ENCODE results near the gene TBC1D20.

DNA sequence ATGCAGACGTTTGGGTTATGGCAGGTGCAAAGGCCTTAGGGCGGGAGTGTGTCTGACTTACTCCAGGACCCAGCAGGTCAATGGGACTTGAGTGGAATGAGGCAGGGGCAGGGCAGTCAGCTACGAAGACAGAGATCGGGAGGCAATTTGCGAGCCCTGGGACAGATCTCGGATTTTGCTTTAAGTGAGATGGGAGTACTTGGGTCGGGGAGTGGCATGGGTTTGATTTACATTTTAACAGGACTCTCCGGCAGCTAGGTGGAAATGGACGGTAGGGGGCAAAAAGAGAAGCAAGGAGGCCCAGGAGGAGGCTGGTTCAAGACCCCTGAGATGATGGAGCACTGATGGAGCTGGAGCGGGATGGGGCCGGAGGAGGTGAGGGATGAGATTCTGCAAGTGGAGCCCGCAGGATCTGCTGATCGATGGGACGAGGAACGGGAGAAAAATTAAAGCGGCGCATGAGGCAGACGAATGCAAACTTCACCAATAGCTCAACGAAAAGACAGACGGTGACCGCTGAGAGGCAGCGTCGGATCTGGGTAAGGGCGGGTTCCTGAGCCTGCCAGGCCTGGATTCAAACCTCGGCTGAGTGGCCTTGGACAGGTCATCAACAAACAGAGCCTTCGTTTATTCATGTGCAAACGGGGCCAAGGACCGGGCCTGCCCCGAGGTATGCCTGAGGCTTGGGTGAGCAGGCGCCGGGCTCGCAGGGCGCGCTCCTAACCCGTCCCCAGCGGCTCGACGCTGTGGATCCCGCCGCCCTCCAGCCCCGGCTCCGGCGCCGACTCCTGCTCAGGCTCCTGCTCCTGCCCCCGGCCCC lies 55.0 kb downstream of the TBC1D20 start:
- peak in 1 of 3 experiments; percentile 21 for TF ChIP-seq CTCF (IDR thresholded peaks at IDR 0.05)
- peak in 1 of 2 donors; percentile 37 for TF ChIP-seq POLR2A (IDR thresholded peaks at IDR 0.05)

Data from vagina (tissue), 2 donors.